HG02981 (cell line): ENCODE measurements around the gene FEZF2.

Experiments
- ATAC-seq: cut with Tn5 transposase; IDR thresholded peaks from one replicate; pipeline ENCODE4 v1.9.1; 2021; ENCODE audit warnings: mild to moderate bottlenecking, moderate library complexity; ENCODE audit not compliant: unreplicated experiment

Gene FEZF2

GRCh38 chr3:62373215-62373614 is at the start of gene FEZF2:
TSS of gene FEZF2 (minus strand) at chr3:62373550. CDS start at chr3:62372868, 682 bp downstream.
- ATAC-seq = no peak

- ATAC-seq = no peak
Measured at GRCh38 chr3:62421207-62421606, 47.9 kb upstream of the FEZF2 start.

- no peak for ATAC-seq
Measured at GRCh38 chr3:62416144-62416543, 42.8 kb upstream of the FEZF2 start.

- no peak for ATAC-seq
Measured at GRCh38 chr3:62415312-62415801, 42.0 kb upstream of the FEZF2 start.

GRCh38 chr3:62414786-62415185 is 41.4 kb upstream of the FEZF2 start:
- ATAC-seq = no peak

GRCh38 chr3:62413687-62414086 is 40.3 kb upstream of the FEZF2 start:
- no peak for ATAC-seq

GRCh38 chr3:62406945-62407344 is 33.6 kb upstream of the FEZF2 start:
- ATAC-seq = no peak

- no peak for ATAC-seq
Measured at GRCh38 chr3:62405566-62405965, 32.2 kb upstream of the FEZF2 start.

GRCh38 chr3:62405135-62405534 is 31.8 kb upstream of the FEZF2 start:
- ATAC-seq = no peak

- no peak for ATAC-seq
Measured at GRCh38 chr3:62404321-62404720, 31.0 kb upstream of the FEZF2 start.

- ATAC-seq = no peak
Measured at GRCh38 chr3:62403765-62404164, 30.4 kb upstream of the FEZF2 start.

- no peak for ATAC-seq
Measured at GRCh38 chr3:62392626-62393292, 19.4 kb upstream of the FEZF2 start.

GRCh38 chr3:62387251-62387650 is 13.9 kb upstream of the FEZF2 start:
- ATAC-seq = no peak

- no peak for ATAC-seq
Measured at GRCh38 chr3:62379321-62379798, 6.0 kb upstream of the FEZF2 start.

GRCh38 chr3:62378921-62379320 is 5.6 kb upstream of the FEZF2 start:
- no peak for ATAC-seq

- no peak for ATAC-seq
Measured at GRCh38 chr3:62378311-62378789, 5.0 kb upstream of the FEZF2 start.

- ATAC-seq = no peak
Measured at GRCh38 chr3:62376906-62377877, 3.8 kb upstream of the FEZF2 start.

GRCh38 chr3:62376454-62376720 is 3.0 kb upstream of the FEZF2 start:
- ATAC-seq = no peak

GRCh38 chr3:62375655-62376453 is 2.5 kb upstream of the FEZF2 start:
- no peak for ATAC-seq

GRCh38 chr3:62374341-62375218 is 1.2 kb upstream of the FEZF2 start:
- ATAC-seq = no peak
